HEK293 (cell line): ENCODE results near the gene HEXIM1.

Experiments used
- BCL11A ChIP-seq: fragments of 450-650 bp; formaldehyde crosslinking; IDR thresholded peaks from 2 replicates; pipeline ENCODE4 v1.5.1; 2016; ENCODE audit warnings: low read depth, missing biosample characterization, missing genetic modification characterization
- EGR2 ChIP-seq: fragments of 450-650 bp; formaldehyde crosslinking; IDR thresholded peaks from 2 replicates; pipeline ENCODE4 v1.5.1; 2016; ENCODE audit warnings: low read depth, missing biosample characterization, missing genetic modification characterization
- HOXC10 ChIP-seq: sonication (generic); formaldehyde crosslinking; IDR thresholded peaks from 2 replicates; pipeline ENCODE4 v1.8.1; 2023; ENCODE audit warnings: mild to moderate bottlenecking, missing genetic modification reagents
- IKZF3 ChIP-seq: fragments of 450-650 bp; IDR thresholded peaks from 2 replicates; pipeline ENCODE4 v1.5.0; 2018; ENCODE audit warnings: missing biosample characterization, mild to moderate bottlenecking, missing genetic modification characterization, moderate library complexity
- KLF1 ChIP-seq: fragments of 450-650 bp; formaldehyde crosslinking; IDR thresholded peaks from 2 replicates; pipeline ENCODE4 v1.5.1; 2016; ENCODE audit warnings: missing biosample characterization, missing genetic modification characterization
- MZF1 ChIP-seq: fragments of 450-650 bp; formaldehyde crosslinking; IDR thresholded peaks from 2 replicates; pipeline ENCODE4 v1.5.1; 2017; ENCODE audit warnings: missing biosample characterization, missing genetic modification characterization, borderline replicate concordance
- ZBTB1 ChIP-seq: fragments of 450-650 bp; formaldehyde crosslinking; IDR thresholded peaks from 2 replicates; pipeline ENCODE4 v1.5.1; 2016; ENCODE audit warnings: missing biosample characterization, missing genetic modification characterization
- ZBTB8A ChIP-seq: fragments of 450-650 bp; formaldehyde crosslinking; IDR thresholded peaks from 2 replicates; pipeline ENCODE4 v1.5.1; 2016; ENCODE audit warnings: missing biosample characterization, missing genetic modification characterization
- ZFP69B ChIP-seq: fragments of 450-650 bp; formaldehyde crosslinking; IDR thresholded peaks from 2 replicates; pipeline ENCODE4 v1.5.1; 2016; ENCODE audit warnings: missing biosample characterization, missing genetic modification characterization
- ZIC2 ChIP-seq: fragments of 450-650 bp; formaldehyde crosslinking; IDR thresholded peaks from 2 replicates; pipeline ENCODE4 v1.5.1; 2016; ENCODE audit warnings: missing biosample characterization, missing genetic modification characterization
- ZNF121 ChIP-seq: fragments of 450-650 bp; formaldehyde crosslinking; IDR thresholded peaks from 2 replicates; pipeline ENCODE4 v1.5.1; 2016; ENCODE audit warnings: missing biosample characterization, missing genetic modification characterization
- ZNF169 ChIP-seq: fragments of 450-650 bp; formaldehyde crosslinking; IDR thresholded peaks from 2 replicates; pipeline ENCODE4 v1.5.1; 2016; ENCODE audit warnings: missing biosample characterization, missing genetic modification characterization
- ZNF23 ChIP-seq: fragments of 450-650 bp; formaldehyde crosslinking; IDR thresholded peaks from 2 replicates; pipeline ENCODE4 v1.5.1; 2016; ENCODE audit warnings: missing biosample characterization, missing genetic modification characterization, borderline replicate concordance
- ZNF24 ChIP-seq: fragments of 450-650 bp; formaldehyde crosslinking; IDR thresholded peaks from 2 replicates; pipeline ENCODE4 v1.5.1; 2016; ENCODE audit warnings: missing biosample characterization, missing genetic modification characterization
- ZNF433 ChIP-seq: fragments of 450-650 bp; formaldehyde crosslinking; IDR thresholded peaks from 2 replicates; pipeline ENCODE4 v1.5.1; 2016; ENCODE audit warnings: missing biosample characterization, missing genetic modification characterization, low read depth
- ZNF473 ChIP-seq: fragments of 450-650 bp; formaldehyde crosslinking; IDR thresholded peaks from 2 replicates; pipeline ENCODE4 v1.5.1; 2017; ENCODE audit warnings: missing biosample characterization, missing genetic modification characterization
- ZNF549 ChIP-seq: fragments of 450-650 bp; IDR thresholded peaks from 2 replicates; pipeline ENCODE4 v1.5.1; 2018; ENCODE audit warnings: missing biosample characterization, missing genetic modification characterization, mild to moderate bottlenecking, inconsistent platforms, moderate library complexity
- ZNF561 ChIP-seq: fragments of 450-650 bp; IDR thresholded peaks from 2 replicates; pipeline ENCODE4 v1.5.1; 2018; ENCODE audit warnings: missing biosample characterization, missing genetic modification characterization, borderline replicate concordance
- ZNF600 ChIP-seq: fragments of 450-650 bp; formaldehyde crosslinking; IDR thresholded peaks from 2 replicates; pipeline ENCODE4 v1.5.1; 2016; ENCODE audit warnings: missing biosample characterization, missing genetic modification characterization
- ZNF626 ChIP-seq: fragments of 450-650 bp; sonication (Bioruptor Pico); formaldehyde crosslinking; IDR thresholded peaks from 2 replicates; pipeline ENCODE4 v1.5.1; 2018; ENCODE audit warnings: missing biosample characterization, missing genetic modification characterization, inconsistent platforms
- ZNF629 ChIP-seq: fragments of 450-650 bp; formaldehyde crosslinking; IDR thresholded peaks from 2 replicates; pipeline ENCODE4 v1.5.1; 2017; ENCODE audit warnings: missing biosample characterization, missing genetic modification characterization
- ZNF658 ChIP-seq: fragments of 450-650 bp; formaldehyde crosslinking; IDR thresholded peaks from 2 replicates; pipeline ENCODE4; 2016; ENCODE audit warnings: missing biosample characterization, missing genetic modification characterization
- ZNF785 ChIP-seq: fragments of 450-650 bp; formaldehyde crosslinking; IDR thresholded peaks from 2 replicates; pipeline ENCODE4 v1.5.1; 2016; ENCODE audit warnings: missing biosample characterization, missing genetic modification characterization
- TF ChIP-seq, protein P1 (sequence below): fragments of 450-650 bp; formaldehyde crosslinking; IDR thresholded peaks from 2 replicates; pipeline ENCODE4 v1.5.1; 2017; ENCODE audit warnings: missing biosample characterization, missing genetic modification characterization
- TF ChIP-seq, protein P2 (sequence below): fragments of 450-650 bp; formaldehyde crosslinking; IDR thresholded peaks from 2 replicates; pipeline ENCODE4 v1.5.1; 2016; ENCODE audit warnings: missing biosample characterization, missing genetic modification characterization, borderline replicate concordance
- TF ChIP-seq, protein P3 (sequence below): fragments of 450-650 bp; formaldehyde crosslinking; IDR thresholded peaks from 2 replicates; pipeline ENCODE4 v1.5.1; 2016; ENCODE audit warnings: missing biosample characterization, missing genetic modification characterization
- TF ChIP-seq, protein P4 (sequence below): fragments of 450-650 bp; IDR thresholded peaks from 2 replicates; pipeline ENCODE4 v1.5.1; 2018; ENCODE audit warnings: missing biosample characterization, mild to moderate bottlenecking, missing genetic modification characterization
- TF ChIP-seq, protein P5 (sequence below): fragments of 450-650 bp; formaldehyde crosslinking; IDR thresholded peaks from 2 replicates; pipeline ENCODE4 v1.5.1; 2016; ENCODE audit warnings: missing biosample characterization, missing genetic modification characterization

Gene HEXIM1

DNA sequence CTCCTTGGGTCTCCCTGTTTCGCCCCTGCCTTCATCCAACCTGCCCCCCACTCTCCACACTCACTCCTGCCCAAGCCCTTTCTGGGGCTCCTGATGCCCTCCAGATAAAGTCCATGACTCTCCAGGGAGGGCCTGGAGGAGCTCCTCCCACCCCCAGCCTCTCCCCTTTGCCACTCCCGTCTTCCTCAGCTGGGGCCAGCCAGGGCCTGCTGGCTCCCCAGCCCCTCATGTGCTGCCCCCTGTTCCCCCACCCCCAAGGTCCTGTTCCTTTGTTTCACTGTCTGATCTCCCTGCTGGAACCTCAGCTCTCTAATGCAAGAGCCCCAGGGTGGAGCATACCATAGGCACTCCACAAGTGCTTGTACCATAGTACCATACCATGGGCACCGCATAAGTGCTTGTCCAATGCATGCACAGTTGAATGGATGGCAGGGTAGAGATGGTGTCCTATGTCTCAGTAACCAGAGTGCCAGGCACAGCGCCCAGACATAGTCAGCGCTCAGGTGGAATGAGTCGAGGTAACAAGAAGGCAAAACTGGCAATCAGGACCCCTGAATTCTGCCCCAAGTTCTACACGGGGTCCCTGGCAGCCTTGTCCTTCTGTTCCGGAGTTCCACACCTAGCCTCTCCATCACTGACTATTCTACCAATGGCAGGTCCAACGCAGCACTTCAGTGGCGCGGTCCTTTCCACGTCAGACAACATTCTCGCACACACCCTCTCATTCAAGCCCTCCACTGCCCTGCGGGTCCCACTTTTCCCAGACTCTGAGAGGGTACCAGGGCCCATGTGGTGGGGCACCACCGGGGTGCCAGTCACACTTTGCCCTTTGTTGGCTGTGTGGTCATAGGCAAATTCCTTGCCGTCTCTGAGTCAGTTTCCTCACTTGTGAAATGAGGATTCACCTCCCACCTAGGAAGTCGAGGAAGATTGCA is 17.3 kb upstream of the HEXIM1 start (continued):
- TF ChIP-seq, protein P1, sequence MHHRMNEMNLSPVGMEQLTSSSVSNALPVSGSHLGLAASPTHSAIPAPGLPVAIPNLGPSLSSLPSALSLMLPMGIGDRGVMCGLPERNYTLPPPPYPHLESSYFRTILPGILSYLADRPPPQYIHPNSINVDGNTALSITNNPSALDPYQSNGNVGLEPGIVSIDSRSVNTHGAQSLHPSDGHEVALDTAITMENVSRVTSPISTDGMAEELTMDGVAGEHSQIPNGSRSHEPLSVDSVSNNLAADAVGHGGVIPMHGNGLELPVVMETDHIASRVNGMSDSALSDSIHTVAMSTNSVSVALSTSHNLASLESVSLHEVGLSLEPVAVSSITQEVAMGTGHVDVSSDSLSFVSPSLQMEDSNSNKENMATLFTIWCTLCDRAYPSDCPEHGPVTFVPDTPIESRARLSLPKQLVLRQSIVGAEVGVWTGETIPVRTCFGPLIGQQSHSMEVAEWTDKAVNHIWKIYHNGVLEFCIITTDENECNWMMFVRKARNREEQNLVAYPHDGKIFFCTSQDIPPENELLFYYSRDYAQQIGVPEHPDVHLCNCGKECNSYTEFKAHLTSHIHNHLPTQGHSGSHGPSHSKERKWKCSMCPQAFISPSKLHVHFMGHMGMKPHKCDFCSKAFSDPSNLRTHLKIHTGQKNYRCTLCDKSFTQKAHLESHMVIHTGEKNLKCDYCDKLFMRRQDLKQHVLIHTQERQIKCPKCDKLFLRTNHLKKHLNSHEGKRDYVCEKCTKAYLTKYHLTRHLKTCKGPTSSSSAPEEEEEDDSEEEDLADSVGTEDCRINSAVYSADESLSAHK (tag by site-specific recombination), result no peak
- no peak for TF ChIP-seq HOXC10
- TF ChIP-seq ZNF121, result no peak
- TF ChIP-seq EGR2, result no peak
- no peak for TF ChIP-seq ZBTB1 (tag by site-specific recombination)
- TF ChIP-seq ZNF549 (tag by site-specific recombination), result no peak
- no peak for TF ChIP-seq ZBTB8A (tag by site-specific recombination)
- no peak for TF ChIP-seq BCL11A (tag by site-specific recombination)
- TF ChIP-seq KLF1 (tag by site-specific recombination), result peak; percentile 47
- TF ChIP-seq ZNF658 (tag by site-specific recombination), result no peak
- no peak for TF ChIP-seq ZNF629
- TF ChIP-seq IKZF3 (tag by site-specific recombination), result no peak
- TF ChIP-seq ZNF626 (tag by site-specific recombination), result no peak
- no peak for TF ChIP-seq ZIC2
- TF ChIP-seq MZF1, result no peak
- TF ChIP-seq, protein P2, sequence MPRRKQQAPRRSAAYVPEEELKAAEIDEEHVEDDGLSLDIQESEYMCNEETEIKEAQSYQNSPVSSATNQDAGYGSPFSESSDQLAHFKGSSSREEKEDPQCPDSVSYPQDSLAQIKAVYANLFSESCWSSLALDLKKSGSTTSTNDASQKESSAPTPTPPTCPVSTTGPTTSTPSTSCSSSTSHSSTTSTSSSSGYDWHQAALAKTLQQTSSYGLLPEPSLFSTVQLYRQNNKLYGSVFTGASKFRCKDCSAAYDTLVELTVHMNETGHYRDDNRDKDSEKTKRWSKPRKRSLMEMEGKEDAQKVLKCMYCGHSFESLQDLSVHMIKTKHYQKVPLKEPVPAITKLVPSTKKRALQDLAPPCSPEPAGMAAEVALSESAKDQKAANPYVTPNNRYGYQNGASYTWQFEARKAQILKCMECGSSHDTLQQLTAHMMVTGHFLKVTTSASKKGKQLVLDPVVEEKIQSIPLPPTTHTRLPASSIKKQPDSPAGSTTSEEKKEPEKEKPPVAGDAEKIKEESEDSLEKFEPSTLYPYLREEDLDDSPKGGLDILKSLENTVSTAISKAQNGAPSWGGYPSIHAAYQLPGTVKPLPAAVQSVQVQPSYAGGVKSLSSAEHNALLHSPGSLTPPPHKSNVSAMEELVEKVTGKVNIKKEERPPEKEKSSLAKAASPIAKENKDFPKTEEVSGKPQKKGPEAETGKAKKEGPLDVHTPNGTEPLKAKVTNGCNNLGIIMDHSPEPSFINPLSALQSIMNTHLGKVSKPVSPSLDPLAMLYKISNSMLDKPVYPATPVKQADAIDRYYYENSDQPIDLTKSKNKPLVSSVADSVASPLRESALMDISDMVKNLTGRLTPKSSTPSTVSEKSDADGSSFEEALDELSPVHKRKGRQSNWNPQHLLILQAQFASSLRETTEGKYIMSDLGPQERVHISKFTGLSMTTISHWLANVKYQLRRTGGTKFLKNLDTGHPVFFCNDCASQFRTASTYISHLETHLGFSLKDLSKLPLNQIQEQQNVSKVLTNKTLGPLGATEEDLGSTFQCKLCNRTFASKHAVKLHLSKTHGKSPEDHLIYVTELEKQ (tag by site-specific recombination), result 0 out of 2 replicates have a peak, but pooled peaks have one; percentile 49
- no peak for TF ChIP-seq ZFP69B (tag by site-specific recombination)
- TF ChIP-seq ZNF169 (tag by site-specific recombination), result no peak
- peak; percentile 24; the same call in 1 of the 2 replicates for TF ChIP-seq ZNF600 (tag by site-specific recombination)
- no peak for TF ChIP-seq ZNF23 (tag by site-specific recombination)
- TF ChIP-seq ZNF561 (tag by site-specific recombination), result no peak
- TF ChIP-seq, protein P3, sequence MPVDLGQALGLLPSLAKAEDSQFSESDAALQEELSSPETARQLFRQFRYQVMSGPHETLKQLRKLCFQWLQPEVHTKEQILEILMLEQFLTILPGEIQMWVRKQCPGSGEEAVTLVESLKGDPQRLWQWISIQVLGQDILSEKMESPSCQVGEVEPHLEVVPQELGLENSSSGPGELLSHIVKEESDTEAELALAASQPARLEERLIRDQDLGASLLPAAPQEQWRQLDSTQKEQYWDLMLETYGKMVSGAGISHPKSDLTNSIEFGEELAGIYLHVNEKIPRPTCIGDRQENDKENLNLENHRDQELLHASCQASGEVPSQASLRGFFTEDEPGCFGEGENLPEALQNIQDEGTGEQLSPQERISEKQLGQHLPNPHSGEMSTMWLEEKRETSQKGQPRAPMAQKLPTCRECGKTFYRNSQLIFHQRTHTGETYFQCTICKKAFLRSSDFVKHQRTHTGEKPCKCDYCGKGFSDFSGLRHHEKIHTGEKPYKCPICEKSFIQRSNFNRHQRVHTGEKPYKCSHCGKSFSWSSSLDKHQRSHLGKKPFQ, result no peak
- TF ChIP-seq ZNF785, result no peak
- TF ChIP-seq ZNF433 (tag by site-specific recombination), result no peak
- TF ChIP-seq, protein P4, sequence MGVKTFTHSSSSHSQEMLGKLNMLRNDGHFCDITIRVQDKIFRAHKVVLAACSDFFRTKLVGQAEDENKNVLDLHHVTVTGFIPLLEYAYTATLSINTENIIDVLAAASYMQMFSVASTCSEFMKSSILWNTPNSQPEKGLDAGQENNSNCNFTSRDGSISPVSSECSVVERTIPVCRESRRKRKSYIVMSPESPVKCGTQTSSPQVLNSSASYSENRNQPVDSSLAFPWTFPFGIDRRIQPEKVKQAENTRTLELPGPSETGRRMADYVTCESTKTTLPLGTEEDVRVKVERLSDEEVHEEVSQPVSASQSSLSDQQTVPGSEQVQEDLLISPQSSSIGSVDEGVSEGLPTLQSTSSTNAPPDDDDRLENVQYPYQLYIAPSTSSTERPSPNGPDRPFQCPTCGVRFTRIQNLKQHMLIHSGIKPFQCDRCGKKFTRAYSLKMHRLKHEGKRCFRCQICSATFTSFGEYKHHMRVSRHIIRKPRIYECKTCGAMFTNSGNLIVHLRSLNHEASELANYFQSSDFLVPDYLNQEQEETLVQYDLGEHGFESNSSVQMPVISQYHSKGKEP, result no peak
- no peak for TF ChIP-seq ZNF24 (tag by site-specific recombination)
- no peak for TF ChIP-seq ZNF473 (tag by site-specific recombination)
- TF ChIP-seq, protein P5, sequence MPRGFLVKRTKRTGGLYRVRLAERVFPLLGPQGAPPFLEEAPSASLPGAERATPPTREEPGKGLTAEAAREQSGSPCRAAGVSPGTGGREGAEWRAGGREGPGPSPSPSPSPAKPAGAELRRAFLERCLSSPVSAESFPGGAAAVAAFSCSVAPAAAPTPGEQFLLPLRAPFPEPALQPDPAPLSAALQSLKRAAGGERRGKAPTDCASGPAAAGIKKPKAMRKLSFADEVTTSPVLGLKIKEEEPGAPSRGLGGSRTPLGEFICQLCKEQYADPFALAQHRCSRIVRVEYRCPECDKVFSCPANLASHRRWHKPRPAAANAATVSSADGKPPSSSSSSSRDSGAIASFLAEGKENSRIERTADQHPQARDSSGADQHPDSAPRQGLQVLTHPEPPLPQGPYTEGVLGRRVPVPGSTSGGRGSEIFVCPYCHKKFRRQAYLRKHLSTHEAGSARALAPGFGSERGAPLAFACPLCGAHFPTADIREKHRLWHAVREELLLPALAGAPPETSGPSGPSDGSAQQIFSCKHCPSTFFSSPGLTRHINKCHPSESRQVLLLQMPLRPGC (tag by site-specific recombination), result no peak
